A549 (cell line): ENCODE measurements around the gene RBMS3. TPM values are rescaled to one million over a fixed set of nuclear protein-coding genes. Genes with fewer than 3 reads are reported as not detected.

ENCODE experiments used
- ATAC-seq, 2 experiments: fragments of 200-7000 bp in 1 of 2; fragments of >200 bp in 1 of 2; cut with Nextera tagmentation in 1 of 2; cut with Tn5 transposase in 1 of 2; 3 replicates each; pipeline versions ENCODE4 v1.8.0 to v1.9.1; 2018 to 2020; ENCODE audit warnings: mild to moderate bottlenecking in 1 of 2, moderate library complexity in 1 of 2
- CTCF ChIA-PET: fragments of 300-600 bp; sonication (Branson Sonifier 250); formaldehyde crosslinking; extraction: SDS; loops from one replicate; lab custom pipeline; 2021; ENCODE audit warnings: antibody characterized with exemption, inconsistent platforms; lab: Yijun Ruan, JAX
- POLR2A ChIA-PET: fragments of 350-600 bp; formaldehyde crosslinking; extraction: SDS; loops from one replicate; lab custom pipeline; 2021; ENCODE audit warnings: antibody characterized with exemption, inconsistent platforms; lab: Yijun Ruan, JAX
- DNase-seq, 2 experiments: peaks; one replicate each; pipeline versions ENCODE4 v3.0.0 to v3.0.0-alpha.2; 2011 to 2016; ENCODE audit warnings: low read depth in 1 of 2, low spot score in 1 of 2
- FAIRE-seq: peaks from 2 replicates; lab custom pipeline; 2011; peaks lifted over from hg19 to GRCh38; lab: Jason Lieb, UNC
- H3K27ac ChIP-seq, 2 experiments: fragments of >200 bp; sonication (Bioruptor Twin); formaldehyde crosslinking; 3 replicates each; pipeline ENCODE4 v1.5.1; 2016 to 2017
- H3K4me1 ChIP-seq: fragments of >200 bp; sonication (Bioruptor Twin); formaldehyde crosslinking; 3 replicates; pipeline ENCODE4 v1.6.1; 2016
- H3K4me2 ChIP-seq: fragments of >200 bp; sonication (Bioruptor Twin); formaldehyde crosslinking; 3 replicates; pipeline ENCODE4 v1.6.1; 2016
- H3K4me3 ChIP-seq: fragments of >200 bp; sonication (Bioruptor Twin); formaldehyde crosslinking; 3 replicates; pipeline ENCODE4 v1.5.1; 2016
- H3K9me3 ChIP-seq: fragments of >200 bp; sonication (Bioruptor Twin); formaldehyde crosslinking; 3 replicates; pipeline ENCODE4 v1.6.1; 2016
- HOXB5 ChIP-seq: fragments of 250-450 bp; sonication (Bioruptor Pico); IDR thresholded peaks from 2 replicates; pipeline ENCODE4 v1.5.0; 2020; ENCODE audit warnings: mild to moderate bottlenecking, moderate library complexity
- KDM1A ChIP-seq: fragments of 200-600 bp; sonication (generic); IDR thresholded peaks from 2 replicates; pipeline ENCODE4 v1.6.1; 2016; ENCODE audit warnings: low read depth, mild to moderate bottlenecking
- NR3C1 ChIP-seq: fragments of >200 bp; sonication (Bioruptor Twin); formaldehyde crosslinking; IDR thresholded peaks from 3 replicates; pipeline ENCODE4 v1.6.1; 2017
- POLR2A ChIP-seq: IDR thresholded peaks from 2 replicates; pipeline ENCODE4 v1.6.1; 2012; ENCODE audit warnings: mild to moderate bottlenecking, low read length
- RARB ChIP-seq: fragments of 250-450 bp; sonication (Bioruptor Pico); IDR thresholded peaks from 2 replicates; pipeline ENCODE4 v1.8.0; 2021; ENCODE audit warnings: mild to moderate bottlenecking, moderate library complexity
- RCOR1 ChIP-seq: fragments of 150-350 bp; IDR thresholded peaks from 2 replicates; pipeline ENCODE4 v1.6.1; 2014; ENCODE audit warnings: antibody characterized with exemption, low read length, low read depth
- ZC3H11A ChIP-seq: fragments of 450-650 bp; IDR thresholded peaks from 2 replicates; pipeline ENCODE4 v1.6.1; 2014; ENCODE audit warnings: antibody characterized with exemption, mild to moderate bottlenecking
- ZNF302 ChIP-seq: fragments of 250-450 bp; sonication (Bioruptor Pico); IDR thresholded peaks from 2 replicates; pipeline ENCODE4 v1.9.0; 2021; ENCODE audit warnings: inconsistent platforms, mild to moderate bottlenecking, moderate library complexity
- WGBS: methylation state at CpG from one replicate; pipeline ENCODE4 v1.1.6; 2017; ENCODE audit errors: missing lambda C conversion rate; 5-methylcytosine and 5-hydroxymethylcytosine counted together
- polyA plus RNA-seq, 4 experiments: library from polyadenylated mRNA; depleted of rRNA in 3 of 4; stranded (reverse); fragments of >200 nt; fragmentation: RNase III in 1 of 4; extraction: RNeasy Plus Mini Kit Qiagen cat#74134 plus additional on column Dnase treatment in 1 of 4; gene quantifications; 2 replicates in 3 of 4; 3 replicates in 1 of 4; pipeline ENCODE4 v1.2.3, GENCODE V29; 2011 to 2017
- TF ChIP-seq, protein P1 (sequence below): IDR thresholded peaks from 2 replicates; pipeline ENCODE4 v1.6.1; 2012
- TF ChIP-seq, protein P2 (sequence below): IDR thresholded peaks from 2 replicates; pipeline ENCODE4 v1.6.1; 2012; ENCODE audit warnings: low read depth, borderline replicate concordance
- TF ChIP-seq, protein P3 (sequence below): fragments of >200 bp; sonication (Bioruptor Twin); formaldehyde crosslinking; IDR thresholded peaks from 3 replicates; pipeline ENCODE4 v1.5.1; 2016
- TF ChIP-seq, protein P4 (sequence below): fragments of 250-450 bp; sonication (Bioruptor Pico); IDR thresholded peaks from 2 replicates; pipeline ENCODE4 v1.5.0; 2021; ENCODE audit warnings: mild to moderate bottlenecking, moderate library complexity, borderline replicate concordance
- TF ChIP-seq, protein P5 (sequence below): fragments of 200-600 bp; sonication (generic); IDR thresholded peaks from 2 replicates; pipeline ENCODE4 v1.6.1; 2016; ENCODE audit warnings: antibody characterized with exemption, mild to moderate bottlenecking, moderate library complexity

Gene RBMS3
- polyA plus RNA-seq, 2 of the 4 experiments (the other 2 are of a cell fraction) = 0.92 to 4.1 TPM

DNA sequence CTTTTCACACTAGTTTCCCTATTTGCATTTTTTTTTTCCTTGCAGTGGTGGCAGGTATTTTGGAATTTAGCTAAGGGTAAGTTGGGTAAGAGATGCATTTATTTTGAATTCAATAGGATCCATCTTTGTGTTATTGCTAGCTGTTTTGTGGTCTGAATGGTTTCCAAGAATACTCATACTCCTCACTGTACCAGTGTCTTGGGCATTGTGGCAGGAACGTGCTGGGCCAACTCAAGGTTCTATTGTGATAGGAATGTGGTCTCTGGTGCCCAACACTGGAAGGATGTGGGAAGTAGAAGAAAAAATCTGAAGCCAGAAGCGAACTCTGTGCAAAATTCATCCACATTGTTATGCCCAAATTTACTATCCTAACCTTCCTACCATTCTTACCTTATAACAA lies 135.6 kb downstream of the RBMS3 start:
- no peak overlapping the region for H3K27ac ChIP-seq
- no peak for ATAC-seq
- CTCF ChIA-PET = interaction anchor here (0.5 kb wide), 1 partner anchor 271 kb away, joined by 3 read pairs; no protein-coding TSS in a partner anchor
- H3K4me2 ChIP-seq = no peak overlapping the region
- TF ChIP-seq, protein P1, sequence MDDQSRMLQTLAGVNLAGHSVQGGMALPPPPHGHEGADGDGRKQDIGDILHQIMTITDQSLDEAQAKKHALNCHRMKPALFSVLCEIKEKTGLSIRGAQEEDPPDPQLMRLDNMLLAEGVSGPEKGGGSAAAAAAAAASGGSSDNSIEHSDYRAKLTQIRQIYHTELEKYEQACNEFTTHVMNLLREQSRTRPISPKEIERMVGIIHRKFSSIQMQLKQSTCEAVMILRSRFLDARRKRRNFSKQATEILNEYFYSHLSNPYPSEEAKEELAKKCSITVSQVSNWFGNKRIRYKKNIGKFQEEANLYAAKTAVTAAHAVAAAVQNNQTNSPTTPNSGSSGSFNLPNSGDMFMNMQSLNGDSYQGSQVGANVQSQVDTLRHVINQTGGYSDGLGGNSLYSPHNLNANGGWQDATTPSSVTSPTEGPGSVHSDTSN = no peak
- TF ChIP-seq ZC3H11A = no peak
- no peak for TF ChIP-seq RCOR1
- 83% methylated on average over 2 of the region's 2 CpGs for WGBS
- no peak for DNase-seq
- H3K4me3 ChIP-seq = no peak overlapping the region
- no peaks in the 10 kb centered on the region for H3K4me1 ChIP-seq
- POLR2A ChIA-PET = no interaction called here
- no peaks in the 10 kb centered on the region for H3K9me3 ChIP-seq
- no peak for FAIRE-seq

DNA sequence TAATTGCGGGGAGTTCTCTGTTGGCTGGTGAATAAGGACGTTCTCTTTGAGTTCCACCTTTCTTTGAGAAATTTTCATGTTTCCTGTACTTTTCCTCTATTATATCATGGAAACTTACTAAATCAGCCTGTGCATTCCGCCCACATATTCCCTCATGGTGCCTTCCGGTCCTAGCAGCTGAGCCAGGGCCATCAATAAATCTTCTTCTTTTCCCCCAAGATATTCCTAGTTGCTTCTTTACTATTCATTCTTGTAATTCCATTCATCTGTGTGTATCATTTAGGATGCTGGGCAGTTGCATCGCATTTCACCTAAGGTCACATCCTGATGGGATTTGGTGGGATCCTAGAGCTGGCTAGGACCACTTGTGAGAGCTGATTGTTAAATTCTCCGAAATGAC lies 139.2 kb downstream of the RBMS3 start:
- CTCF ChIA-PET = interaction anchor here (0.6 kb wide), 1 partner anchor 409 kb away, joined by 3 read pairs; no protein-coding TSS in a partner anchor
- DNase-seq (no peak), FAIRE-seq (no peak), ATAC-seq (no peak)
- Histone ChIP-seq H3K4me1 (no peaks in the 10 kb centered on the region), H3K4me3 (no peak overlapping the region), H3K27ac (no peak overlapping the region), H3K4me2 (no peak overlapping the region), H3K9me3 (no peaks in the 10 kb centered on the region)
- POLR2A ChIA-PET = no interaction called here
- 91% methylated on average over 6 of the region's 6 CpGs for WGBS
- TF ChIP-seq NR3C1 (no peak), ZNF302 (CRISPR knock-in tag) (no peak), KDM1A (no peak), HOXB5 (no peak), RARB (CRISPR knock-in tag) (no peak), POLR2A (no peak)
- TF ChIP-seq, protein P2, sequence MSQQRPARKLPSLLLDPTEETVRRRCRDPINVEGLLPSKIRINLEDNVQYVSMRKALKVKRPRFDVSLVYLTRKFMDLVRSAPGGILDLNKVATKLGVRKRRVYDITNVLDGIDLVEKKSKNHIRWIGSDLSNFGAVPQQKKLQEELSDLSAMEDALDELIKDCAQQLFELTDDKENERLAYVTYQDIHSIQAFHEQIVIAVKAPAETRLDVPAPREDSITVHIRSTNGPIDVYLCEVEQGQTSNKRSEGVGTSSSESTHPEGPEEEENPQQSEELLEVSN = no peak
- TF ChIP-seq, protein P3, sequence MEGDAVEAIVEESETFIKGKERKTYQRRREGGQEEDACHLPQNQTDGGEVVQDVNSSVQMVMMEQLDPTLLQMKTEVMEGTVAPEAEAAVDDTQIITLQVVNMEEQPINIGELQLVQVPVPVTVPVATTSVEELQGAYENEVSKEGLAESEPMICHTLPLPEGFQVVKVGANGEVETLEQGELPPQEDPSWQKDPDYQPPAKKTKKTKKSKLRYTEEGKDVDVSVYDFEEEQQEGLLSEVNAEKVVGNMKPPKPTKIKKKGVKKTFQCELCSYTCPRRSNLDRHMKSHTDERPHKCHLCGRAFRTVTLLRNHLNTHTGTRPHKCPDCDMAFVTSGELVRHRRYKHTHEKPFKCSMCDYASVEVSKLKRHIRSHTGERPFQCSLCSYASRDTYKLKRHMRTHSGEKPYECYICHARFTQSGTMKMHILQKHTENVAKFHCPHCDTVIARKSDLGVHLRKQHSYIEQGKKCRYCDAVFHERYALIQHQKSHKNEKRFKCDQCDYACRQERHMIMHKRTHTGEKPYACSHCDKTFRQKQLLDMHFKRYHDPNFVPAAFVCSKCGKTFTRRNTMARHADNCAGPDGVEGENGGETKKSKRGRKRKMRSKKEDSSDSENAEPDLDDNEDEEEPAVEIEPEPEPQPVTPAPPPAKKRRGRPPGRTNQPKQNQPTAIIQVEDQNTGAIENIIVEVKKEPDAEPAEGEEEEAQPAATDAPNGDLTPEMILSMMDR = no peak
- TF ChIP-seq, protein P4, sequence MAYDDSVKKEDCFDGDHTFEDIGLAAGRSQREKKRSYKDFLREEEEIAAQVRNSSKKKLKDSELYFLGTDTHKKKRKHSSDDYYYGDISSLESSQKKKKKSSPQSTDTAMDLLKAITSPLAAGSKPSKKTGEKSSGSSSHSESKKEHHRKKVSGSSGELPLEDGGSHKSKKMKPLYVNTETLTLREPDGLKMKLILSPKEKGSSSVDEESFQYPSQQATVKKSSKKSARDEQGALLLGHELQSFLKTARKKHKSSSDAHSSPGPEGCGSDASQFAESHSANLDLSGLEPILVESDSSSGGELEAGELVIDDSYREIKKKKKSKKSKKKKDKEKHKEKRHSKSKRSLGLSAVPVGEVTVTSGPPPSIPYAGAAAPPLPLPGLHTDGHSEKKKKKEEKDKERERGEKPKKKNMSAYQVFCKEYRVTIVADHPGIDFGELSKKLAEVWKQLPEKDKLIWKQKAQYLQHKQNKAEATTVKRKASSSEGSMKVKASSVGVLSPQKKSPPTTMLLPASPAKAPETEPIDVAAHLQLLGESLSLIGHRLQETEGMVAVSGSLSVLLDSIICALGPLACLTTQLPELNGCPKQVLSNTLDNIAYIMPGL (CRISPR knock-in tag) = no peak
- TF ChIP-seq, protein P5, sequence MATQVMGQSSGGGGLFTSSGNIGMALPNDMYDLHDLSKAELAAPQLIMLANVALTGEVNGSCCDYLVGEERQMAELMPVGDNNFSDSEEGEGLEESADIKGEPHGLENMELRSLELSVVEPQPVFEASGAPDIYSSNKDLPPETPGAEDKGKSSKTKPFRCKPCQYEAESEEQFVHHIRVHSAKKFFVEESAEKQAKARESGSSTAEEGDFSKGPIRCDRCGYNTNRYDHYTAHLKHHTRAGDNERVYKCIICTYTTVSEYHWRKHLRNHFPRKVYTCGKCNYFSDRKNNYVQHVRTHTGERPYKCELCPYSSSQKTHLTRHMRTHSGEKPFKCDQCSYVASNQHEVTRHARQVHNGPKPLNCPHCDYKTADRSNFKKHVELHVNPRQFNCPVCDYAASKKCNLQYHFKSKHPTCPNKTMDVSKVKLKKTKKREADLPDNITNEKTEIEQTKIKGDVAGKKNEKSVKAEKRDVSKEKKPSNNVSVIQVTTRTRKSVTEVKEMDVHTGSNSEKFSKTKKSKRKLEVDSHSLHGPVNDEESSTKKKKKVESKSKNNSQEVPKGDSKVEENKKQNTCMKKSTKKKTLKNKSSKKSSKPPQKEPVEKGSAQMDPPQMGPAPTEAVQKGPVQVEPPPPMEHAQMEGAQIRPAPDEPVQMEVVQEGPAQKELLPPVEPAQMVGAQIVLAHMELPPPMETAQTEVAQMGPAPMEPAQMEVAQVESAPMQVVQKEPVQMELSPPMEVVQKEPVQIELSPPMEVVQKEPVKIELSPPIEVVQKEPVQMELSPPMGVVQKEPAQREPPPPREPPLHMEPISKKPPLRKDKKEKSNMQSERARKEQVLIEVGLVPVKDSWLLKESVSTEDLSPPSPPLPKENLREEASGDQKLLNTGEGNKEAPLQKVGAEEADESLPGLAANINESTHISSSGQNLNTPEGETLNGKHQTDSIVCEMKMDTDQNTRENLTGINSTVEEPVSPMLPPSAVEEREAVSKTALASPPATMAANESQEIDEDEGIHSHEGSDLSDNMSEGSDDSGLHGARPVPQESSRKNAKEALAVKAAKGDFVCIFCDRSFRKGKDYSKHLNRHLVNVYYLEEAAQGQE = no peak
